Choroid plexus epithelial cell (primary cell): ENCODE data around the gene RYK.
"Not testable (repeated sequence)": the region's sequence is repeated elsewhere in the genome, so short reads cannot be mapped to it uniquely, and the experiment has no call there.

Source experiments
- DNase-seq: peaks from one replicate; pipeline ENCODE4 v3.0.0-alpha.2; 2010; ENCODE audit warnings: low read depth
- H3K4me3 ChIP-seq: 2 replicates; pipeline ENCODE4 v1.5.1; 2011; ENCODE audit warnings: low read depth, mild to moderate bottlenecking, control low read depth, low read length, moderate library complexity
- TF ChIP-seq, protein P1 (sequence below): conservative IDR thresholded peaks from 2 replicates; pipeline ENCODE4 v1.5.1; 2011; ENCODE audit warnings: low read depth, mild to moderate bottlenecking, control low read depth, inconsistent platforms, low read length, moderate library complexity

The RYK gene

DNA sequence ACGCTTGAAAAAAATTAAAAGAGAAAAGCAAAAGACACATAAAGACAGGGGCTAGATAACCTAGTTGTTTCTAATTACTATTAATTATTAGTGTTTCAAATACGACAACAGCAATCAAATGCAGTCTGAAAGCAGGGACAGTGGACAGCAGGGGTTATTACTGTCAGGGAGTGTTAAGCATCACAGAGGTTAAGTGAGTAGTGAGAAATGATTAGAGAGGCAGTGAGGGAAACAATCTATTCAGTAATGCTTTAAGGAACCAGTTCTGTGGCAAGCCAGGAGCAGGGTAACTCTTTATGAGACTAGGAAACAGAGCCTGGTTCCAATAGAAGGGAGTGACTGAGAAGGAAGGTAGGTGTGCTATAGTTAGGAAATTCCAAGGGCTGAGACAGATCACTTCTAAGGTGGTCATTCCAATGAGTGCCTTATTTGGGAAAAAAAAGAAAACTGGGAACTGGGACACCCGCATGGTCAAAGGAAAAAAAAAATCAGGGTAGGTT is 15.0 kb downstream of the RYK start:
- TF ChIP-seq, protein P1, sequence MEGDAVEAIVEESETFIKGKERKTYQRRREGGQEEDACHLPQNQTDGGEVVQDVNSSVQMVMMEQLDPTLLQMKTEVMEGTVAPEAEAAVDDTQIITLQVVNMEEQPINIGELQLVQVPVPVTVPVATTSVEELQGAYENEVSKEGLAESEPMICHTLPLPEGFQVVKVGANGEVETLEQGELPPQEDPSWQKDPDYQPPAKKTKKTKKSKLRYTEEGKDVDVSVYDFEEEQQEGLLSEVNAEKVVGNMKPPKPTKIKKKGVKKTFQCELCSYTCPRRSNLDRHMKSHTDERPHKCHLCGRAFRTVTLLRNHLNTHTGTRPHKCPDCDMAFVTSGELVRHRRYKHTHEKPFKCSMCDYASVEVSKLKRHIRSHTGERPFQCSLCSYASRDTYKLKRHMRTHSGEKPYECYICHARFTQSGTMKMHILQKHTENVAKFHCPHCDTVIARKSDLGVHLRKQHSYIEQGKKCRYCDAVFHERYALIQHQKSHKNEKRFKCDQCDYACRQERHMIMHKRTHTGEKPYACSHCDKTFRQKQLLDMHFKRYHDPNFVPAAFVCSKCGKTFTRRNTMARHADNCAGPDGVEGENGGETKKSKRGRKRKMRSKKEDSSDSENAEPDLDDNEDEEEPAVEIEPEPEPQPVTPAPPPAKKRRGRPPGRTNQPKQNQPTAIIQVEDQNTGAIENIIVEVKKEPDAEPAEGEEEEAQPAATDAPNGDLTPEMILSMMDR: no peak
- DNase-seq: no peak
- H3K4me3 ChIP-seq: no peak overlapping the region

DNA sequence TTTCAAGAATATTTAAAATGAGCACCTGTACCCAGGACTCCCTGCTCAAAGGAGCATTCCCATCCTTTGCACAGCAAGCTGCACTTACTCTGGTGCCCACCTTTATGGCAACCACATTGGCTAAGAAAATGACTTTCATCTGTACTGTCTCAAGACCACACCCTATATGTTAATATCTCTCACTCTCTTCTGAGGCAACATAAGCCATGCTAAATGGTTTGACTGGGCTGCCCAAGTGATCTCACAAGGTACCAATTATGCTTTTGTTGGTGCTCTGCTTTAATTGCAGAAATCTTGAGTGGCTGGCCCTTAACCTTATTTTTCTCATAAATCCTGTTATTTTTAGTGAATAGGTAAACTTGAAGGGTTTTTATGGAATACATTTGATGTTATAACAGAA is 17.7 kb downstream of the RYK start:
- no peak for DNase-seq
- H3K4me3 ChIP-seq: no peak overlapping the region
- TF ChIP-seq, protein P1: no peak

DNA sequence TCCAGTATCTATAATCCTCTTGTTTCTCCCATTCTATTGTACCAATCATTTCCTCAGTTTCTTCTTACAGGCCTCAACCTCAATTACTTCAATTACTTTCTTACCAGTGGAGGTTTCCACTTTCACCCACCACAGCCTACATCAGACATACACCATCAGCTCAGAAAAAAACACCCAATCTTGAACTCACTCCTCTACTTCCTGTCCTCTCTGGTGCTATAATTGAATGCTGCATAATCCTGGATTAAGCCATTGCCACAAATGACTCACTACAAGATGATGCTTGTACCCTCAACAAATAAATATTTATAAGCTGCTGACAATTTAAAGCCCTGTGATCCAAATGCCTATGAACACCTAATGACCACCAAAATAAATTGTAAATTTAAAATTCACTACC is 18.5 kb downstream of the RYK start:
- TF ChIP-seq, protein P1: no peak
- H3K4me3 ChIP-seq: no peak overlapping the region
- peak; percentile 26 for DNase-seq

DNA sequence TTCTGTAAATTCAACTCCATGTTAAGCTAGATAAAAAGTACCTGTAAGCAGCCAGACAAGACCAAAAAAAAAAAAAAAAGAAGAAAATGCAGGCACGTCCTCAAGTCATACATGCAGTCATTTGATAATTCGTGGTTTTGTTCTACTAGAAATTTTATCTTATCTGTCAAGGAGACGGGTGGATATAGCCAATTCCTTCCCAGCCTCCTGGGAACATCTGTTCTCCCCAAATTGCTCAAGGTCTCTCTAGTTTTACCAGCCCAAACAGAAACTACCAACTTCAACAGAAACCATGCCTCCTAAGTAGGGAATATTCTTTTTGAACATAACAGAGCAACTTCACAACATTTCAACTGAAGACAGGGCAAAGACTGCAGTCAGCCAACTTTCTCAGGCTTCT is 19.5 kb downstream of the RYK start:
- H3K4me3 ChIP-seq: no peak overlapping the region
- TF ChIP-seq, protein P1: no peak
- peak; percentile 39 for DNase-seq

DNA sequence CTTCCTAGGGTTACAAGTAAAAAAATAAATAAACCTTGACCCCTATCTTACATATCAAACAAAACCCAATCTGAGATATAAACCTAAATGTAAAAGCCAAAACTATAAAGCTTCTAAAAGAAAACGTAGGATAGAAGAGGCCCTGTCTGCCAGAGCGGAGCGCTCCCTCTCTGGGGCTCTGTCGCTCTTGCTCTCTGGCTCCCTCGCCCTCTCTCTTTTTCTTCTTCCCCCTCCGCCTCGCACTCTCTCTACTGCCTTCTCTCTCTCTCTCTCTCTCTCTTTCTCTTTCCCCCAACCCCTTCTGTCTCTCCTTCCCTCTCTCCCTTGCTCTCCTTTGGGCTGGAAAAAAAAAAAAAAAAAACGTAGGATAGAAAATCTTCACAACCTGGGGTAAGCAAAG is 21.6 kb downstream of the RYK start:
- TF ChIP-seq, protein P1: no peak
- DNase-seq: no peak
- no peak overlapping the region for H3K4me3 ChIP-seq

DNA sequence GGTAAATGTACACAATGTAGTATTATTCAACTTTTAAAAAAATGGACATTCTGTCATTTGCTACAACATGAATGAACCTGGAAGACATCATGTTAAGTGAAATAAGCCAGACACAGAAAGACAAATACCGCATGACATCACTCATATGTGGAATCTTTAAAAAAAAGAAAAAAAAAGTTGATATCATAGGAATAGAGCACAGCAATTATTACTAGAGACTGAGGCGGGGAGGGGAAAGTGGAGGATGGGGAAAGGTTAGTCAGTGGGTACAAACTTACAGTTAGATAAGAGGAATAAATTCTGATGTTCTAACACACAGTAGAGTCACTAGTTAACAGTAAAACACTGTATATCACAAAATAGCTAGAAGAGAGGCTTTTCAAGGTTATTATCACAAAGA is 22.2 kb downstream of the RYK start:
- TF ChIP-seq, protein P1: no peak
- DNase-seq: no peak
- no peak overlapping the region for H3K4me3 ChIP-seq

DNA sequence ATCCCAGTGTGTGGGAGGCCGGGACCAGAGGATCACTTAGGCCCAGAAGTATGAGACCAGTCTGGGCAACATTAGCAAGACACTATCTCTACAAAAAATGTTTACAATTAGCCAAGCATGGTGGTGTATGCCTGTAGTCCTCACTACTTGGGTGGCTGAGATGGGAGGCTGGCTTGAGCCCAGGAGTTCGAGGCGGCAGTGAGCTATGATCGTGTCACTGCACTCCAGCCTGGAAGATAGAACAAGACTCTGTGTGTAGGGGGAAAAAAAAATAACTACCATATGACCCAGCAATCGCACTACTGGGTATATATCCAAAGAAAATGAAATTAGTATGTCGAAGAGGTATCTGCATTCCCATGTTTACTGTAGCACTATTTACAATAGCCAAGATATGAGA is 22.6 kb downstream of the RYK start:
- no peak for DNase-seq
- TF ChIP-seq, protein P1: no peak
- no peak overlapping the region for H3K4me3 ChIP-seq

DNA sequence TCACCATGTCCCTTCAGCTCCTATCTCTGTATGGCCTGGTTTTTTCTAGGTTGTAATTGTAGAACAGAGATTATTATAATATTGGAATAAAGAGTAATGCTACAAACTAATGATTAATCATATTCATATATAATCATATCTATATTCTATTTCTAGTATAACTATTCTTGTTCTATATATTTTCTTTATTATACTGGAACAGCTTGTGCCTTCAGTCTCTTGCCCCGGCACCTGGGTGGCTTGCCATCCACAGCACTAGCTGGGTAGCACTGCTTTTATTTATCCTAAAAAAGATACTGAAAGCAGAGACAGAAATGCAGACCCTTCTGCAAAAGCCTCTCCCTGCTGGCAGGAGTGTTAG is 25.9 kb downstream of the RYK start:
- not testable (repeated sequence) for H3K4me3 ChIP-seq, DNase-seq
